NK-92 (cell line): Measurements from ENCODE around the gene AOAH.
"Not testable (repeated sequence)": the region's sequence is repeated elsewhere in the genome, so short reads cannot be mapped to it uniquely, and the experiment has no call there.

Experiments
- DNase-seq: peaks from one replicate; lab custom pipeline; 2025; ENCODE audit not compliant: unreplicated experiment; lab: John Stamatoyannopoulos, UW

AOAH gene

GRCh38 chr7:36658335-36659171, 65.7 kb downstream of the AOAH start:
- DNase-seq, result no peak

- no peak for DNase-seq
These were observed 67.1 kb downstream of the AOAH start for GRCh38 chr7:36657036-36657660.

GRCh38 chr7:36654436-36654835, 69.9 kb downstream of the AOAH start:
- DNase-seq, result no peak

- no peak for DNase-seq
These were observed 70.5 kb downstream of the AOAH start for GRCh38 chr7:36653663-36654355.

GRCh38 chr7:36653008-36653662, 71.2 kb downstream of the AOAH start:
- no peak for DNase-seq

- no peak for DNase-seq
These were observed 71.9 kb downstream of the AOAH start for GRCh38 chr7:36652431-36652830.

- DNase-seq, result no peak
These were observed 72.9 kb downstream of the AOAH start for GRCh38 chr7:36651404-36651803.

GRCh38 chr7:36650766-36651312, 73.5 kb downstream of the AOAH start:
- no peak for DNase-seq

GRCh38 chr7:36650320-36650719, 74.0 kb downstream of the AOAH start:
- DNase-seq, result no peak

GRCh38 chr7:36649319-36649718, 75.0 kb downstream of the AOAH start:
- DNase-seq, result not testable (repeated sequence)

- no peak for DNase-seq
These were observed 75.9 kb downstream of the AOAH start for GRCh38 chr7:36648441-36648840.

GRCh38 chr7:36644625-36645422, 79.5 kb downstream of the AOAH start:
- DNase-seq, result no peak

- no peak for DNase-seq
These were observed 81.9 kb downstream of the AOAH start for GRCh38 chr7:36642414-36642813.

- no peak for DNase-seq
These were observed 82.3 kb downstream of the AOAH start for GRCh38 chr7:36642010-36642409.

- DNase-seq, result no peak
These were observed 83.6 kb downstream of the AOAH start for GRCh38 chr7:36640682-36641081.

- DNase-seq, result no peak
These were observed 84.5 kb downstream of the AOAH start for GRCh38 chr7:36639826-36640225.

GRCh38 chr7:36638586-36639263, 85.6 kb downstream of the AOAH start:
- no peak for DNase-seq

GRCh38 chr7:36638140-36638539, 86.2 kb downstream of the AOAH start:
- DNase-seq, result no peak

- no peak for DNase-seq
These were observed 86.9 kb downstream of the AOAH start for GRCh38 chr7:36637417-36637816.

GRCh38 chr7:36636126-36636525, 88.2 kb downstream of the AOAH start:
- DNase-seq, result no peak
